GM03348 (cell line): ENCODE measurements around the gene SLC35B2.

Experiments
- DNase-seq: peaks from one replicate; pipeline ENCODE4 v3.0.0; 2012; ENCODE audit warnings: low spot score

Gene SLC35B2

DNA sequence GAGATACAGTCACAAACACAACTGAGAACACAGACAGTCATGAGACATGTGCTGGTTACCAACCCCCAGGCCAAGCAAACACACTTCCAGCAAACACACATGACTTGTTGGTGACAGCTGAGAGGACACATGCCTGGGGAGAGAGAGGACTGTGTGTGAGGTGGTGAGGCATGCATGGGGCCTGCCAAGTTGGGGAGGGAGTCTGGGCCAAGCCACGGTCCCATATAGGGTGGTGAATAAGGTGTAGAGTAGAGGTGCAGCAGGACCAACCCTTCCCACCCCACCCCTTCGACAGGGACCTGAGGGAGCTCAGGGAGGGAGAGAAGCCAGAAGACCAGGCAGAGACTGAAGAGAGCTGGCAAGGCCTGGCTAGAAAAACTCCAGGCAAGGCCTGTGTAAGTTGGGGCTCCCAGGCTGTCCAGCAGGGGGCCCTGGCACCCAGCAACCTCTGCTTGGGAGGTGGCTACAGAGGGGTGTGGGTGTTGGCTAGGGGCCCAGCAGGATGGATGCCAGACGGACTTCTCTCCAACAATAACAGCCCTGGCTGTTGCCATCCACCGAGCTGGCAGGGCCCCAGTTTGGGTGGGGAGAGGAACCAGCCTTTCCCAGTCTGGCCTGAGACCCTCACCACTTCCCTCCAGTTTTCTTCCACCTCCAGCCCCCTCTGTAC, 35.9 kb downstream of the SLC35B2 start:
- peak; percentile 85 for DNase-seq

DNA sequence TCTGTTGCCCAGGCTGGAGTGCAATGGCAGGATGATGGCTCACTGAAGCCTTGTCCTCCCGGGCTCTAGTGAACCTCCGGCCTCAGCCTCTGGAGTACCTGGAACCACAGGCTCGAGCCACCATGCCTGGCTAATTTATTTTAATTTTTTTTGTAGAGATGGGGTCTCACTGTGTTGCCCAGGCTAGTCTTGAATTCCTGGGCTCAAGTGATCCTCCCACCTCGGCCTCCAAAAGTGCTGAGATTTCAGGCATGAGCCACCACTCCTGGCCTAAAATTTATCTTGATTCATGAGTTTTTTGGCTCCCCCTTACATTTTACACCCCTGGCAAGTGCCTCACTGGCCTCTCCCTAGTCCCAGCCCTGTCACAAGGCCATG, 36.4 kb downstream of the SLC35B2 start:
- no peak for DNase-seq

GRCh38 chr6:44219815-44220784, 37.2 kb downstream of the SLC35B2 start:
- DNase-seq: no peak

DNA sequence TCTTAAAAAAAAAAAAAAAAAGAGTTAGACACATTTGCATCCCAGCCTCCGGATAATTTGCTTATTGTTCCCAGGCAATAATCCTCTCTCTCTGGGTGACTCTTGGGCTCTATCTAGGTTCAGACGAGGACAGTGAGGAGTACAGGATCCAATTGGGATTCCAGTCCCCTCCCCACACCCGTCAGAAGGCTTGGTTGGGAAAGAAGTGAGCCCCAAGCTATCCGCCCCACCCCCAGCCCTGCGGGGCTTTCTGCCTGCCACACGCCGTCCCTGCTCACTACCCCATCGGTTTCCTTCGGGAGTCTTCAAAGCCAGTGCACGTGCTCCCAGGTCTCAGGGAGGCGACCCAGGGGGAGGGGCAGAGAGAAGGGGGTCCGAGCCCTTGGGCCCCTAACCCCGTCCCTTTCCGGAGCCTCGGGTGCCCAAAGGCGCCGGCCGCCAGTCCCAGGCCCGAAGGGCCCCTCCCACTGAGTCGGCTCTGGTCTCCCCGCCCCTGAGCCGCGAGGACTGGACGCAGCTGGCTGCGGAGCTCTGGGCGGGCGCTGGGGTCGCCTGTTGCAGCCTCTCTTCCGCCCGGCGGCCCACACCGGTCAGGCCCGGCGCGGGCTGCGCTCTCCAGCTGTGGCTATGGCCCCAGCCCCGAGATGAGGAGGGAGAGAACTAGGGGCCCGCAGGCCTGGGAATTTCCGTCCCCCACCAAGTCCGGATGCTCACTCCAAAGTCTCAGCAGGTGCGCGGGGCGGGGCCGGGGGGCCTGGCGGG, 38.1 kb downstream of the SLC35B2 start:
- DNase-seq: peak; percentile 84

GRCh38 chr6:44217332-44218143, 39.8 kb downstream of the SLC35B2 start:
- peak; percentile 53 for DNase-seq

DNA sequence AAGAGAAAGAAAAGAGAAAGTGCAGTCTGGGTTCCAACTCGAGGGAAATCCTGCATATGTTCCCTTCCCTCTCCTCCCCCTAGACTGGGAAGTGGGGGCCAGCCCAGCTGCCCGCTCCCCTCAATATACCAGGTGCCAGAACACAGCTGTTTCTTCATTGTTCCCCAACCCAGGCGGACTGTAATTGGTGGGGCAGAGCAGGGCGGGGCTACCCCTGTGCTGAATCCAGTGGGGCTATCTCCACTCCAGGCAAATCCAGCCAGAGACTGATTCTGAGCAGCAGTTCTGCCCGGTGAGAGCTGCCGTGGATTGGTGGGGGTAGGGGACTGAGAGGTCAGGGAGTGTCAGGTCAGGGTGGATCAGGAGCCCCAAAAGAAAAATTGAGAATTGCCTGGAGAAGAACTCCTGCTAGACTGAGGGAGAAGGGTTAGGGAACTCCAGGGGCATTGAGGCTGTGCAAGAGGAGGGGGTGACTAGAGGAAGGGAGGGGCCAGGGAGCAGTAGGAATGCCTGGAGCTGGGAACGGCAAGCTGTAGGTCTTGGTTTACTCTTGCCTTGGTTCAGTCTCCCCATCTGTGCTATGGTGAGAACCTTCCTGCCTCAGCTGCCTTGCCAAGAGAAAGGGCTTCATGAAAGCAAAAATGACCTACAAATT, 40.5 kb downstream of the SLC35B2 start, which contains the start of gene MYMX:
TSS of gene MYMX (plus strand) at position 250 of the 655 bp plus-strand sequence. CDS start 546 bp downstream, outside the sequence.
- no peak for DNase-seq

- DNase-seq: no peak
These were observed 43.0 kb downstream of the SLC35B2 start for GRCh38 chr6:44214307-44214706.

DNA sequence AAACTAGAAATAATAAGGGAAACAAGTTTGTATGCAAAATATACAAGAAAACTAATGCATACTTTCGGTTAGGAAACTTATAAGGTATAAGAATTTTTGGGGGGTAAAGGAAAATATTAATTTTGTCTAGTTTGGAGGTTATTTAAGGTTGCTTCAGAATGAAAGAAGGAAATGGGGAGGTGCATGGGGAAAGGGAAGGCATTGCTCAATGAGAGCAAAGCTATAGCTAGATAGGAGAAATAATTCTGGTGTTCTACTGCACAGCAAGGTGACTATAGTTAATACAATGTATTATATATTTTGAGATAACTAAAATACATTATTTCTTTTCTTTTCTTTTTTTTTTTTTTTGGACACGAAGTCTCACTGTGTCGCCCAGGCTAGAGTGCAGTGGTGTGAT, 46.0 kb downstream of the SLC35B2 start:
- no peak for DNase-seq

DNA sequence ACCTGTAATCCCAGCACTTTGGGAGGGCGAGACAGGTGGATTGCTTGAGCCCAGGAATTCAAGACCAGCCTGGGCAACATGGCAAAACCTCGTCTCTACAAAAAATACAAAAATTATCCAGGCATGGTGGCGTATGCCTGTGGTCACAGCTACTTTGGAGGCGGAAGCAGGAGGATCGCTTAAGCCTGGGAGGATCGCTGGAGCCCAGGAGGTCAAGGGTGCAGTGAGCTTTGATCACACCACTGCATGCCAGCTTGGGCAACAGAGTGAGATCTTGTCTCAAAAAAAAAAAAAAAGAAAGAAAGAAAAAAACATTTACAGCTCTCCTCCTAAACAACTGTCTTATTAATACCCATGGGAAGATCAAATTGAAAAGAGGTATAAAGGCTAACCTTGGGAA, 49.4 kb downstream of the SLC35B2 start:
- DNase-seq: no peak
